ENCODE measurements around the gene CGN.
A peak's percentile ranks its signal among the peaks of the same experiment; 100 is the strongest.

Gene CGN

GRCh38 chr1:151472856-151473731, 38.1 kb upstream of the CGN start:
- H2BK120ac ChIP-seq (ENCODE audit: low read depth, low read length) = peak overlapping the region; percentile 83
- peaks cover 7% of the 10 kb centered on the region for H3K4me1 ChIP-seq (ENCODE audit: control insufficient read depth, insufficient read depth, low read depth, low read length)
- H3K27ac ChIP-seq (ENCODE audit: low read length, poor library complexity, severe bottlenecking) = no peak overlapping the region
- peak overlapping the region; percentile 42 to 80 for H3K4me3 ChIP-seq (ENCODE audit: insufficient read depth in 1 of 2, low read depth in 1 of 2, low read length in 2 of 2)
- peak overlapping the region in 1 of 2 experiments; percentile 41 for H3K14ac ChIP-seq (ENCODE audit: low read length in 2 of 2)
- H3K9me3 ChIP-seq (ENCODE audit: control insufficient read depth, low read length) = no peaks in the 10 kb centered on the region
- peak overlapping the region; percentile 86 for H2BK15ac ChIP-seq (ENCODE audit: low read depth, poor library complexity, severe bottlenecking)
- peak overlapping the region; percentile 91 for H3K9ac ChIP-seq (ENCODE audit: low read length)
- peak; percentile 61 for DNase-seq
- H2AK5ac ChIP-seq (ENCODE audit: low read length, severe bottlenecking) = no peak overlapping the region
- no peaks in the 10 kb centered on the region for H3K36me3 ChIP-seq (ENCODE audit: control insufficient read depth in 1 of 2, insufficient read depth in 2 of 2, low read depth in 1 of 2, low read length in 2 of 2)
- peak overlapping the region; percentile 14 for H4K91ac ChIP-seq (ENCODE audit: low read length)
- H4K8ac ChIP-seq (ENCODE audit: low read length) = peak overlapping the region; percentile 87
- no peak overlapping the region for H2BK12ac ChIP-seq (ENCODE audit: low read length in 2 of 2)
- peak overlapping the region; percentile 98 for H2AFZ ChIP-seq (ENCODE audit: low read depth, low read length)
- H3K23ac ChIP-seq (ENCODE audit: low read length in 2 of 2) = no peak overlapping the region
- H3K79me1 ChIP-seq (replicated peaks; ENCODE audit: low read length, poor library complexity, severe bottlenecking) = no peaks in the 10 kb centered on the region
- H3K27me3 ChIP-seq (ENCODE audit: control insufficient read depth in 1 of 2, insufficient read depth in 1 of 2, low read length in 2 of 2) = peaks cover 0 to under 1% of the 10 kb centered on the region in 2 experiments
- peak overlapping the region; percentile 60 to 82 for H3K4ac ChIP-seq (ENCODE audit: low read depth in 1 of 2, low read length in 2 of 2)
- 19% methylated on average over 31 of the region's 36 CpGs for WGBS
- peak overlapping the region; percentile 36 for H3K4me2 ChIP-seq (ENCODE audit: low read length, poor library complexity, severe bottlenecking)
- peak overlapping the region; percentile 70 to 77 for H3K18ac ChIP-seq (ENCODE audit: low read depth in 1 of 2, low read length in 2 of 2)
- no peak overlapping the region for H2BK5ac ChIP-seq (ENCODE audit: low read depth, low read length, poor library complexity, severe bottlenecking)

- Histone ChIP-seq H3K27ac (ENCODE audit: low read length, poor library complexity, severe bottlenecking) (no peak overlapping the region), H4K8ac (ENCODE audit: low read length) (no peak overlapping the region), H3K23ac (ENCODE audit: low read length in 2 of 2) (no peak overlapping the region), H4K91ac (ENCODE audit: low read length) (no peak overlapping the region), H2AK5ac (ENCODE audit: low read length, severe bottlenecking) (no peak overlapping the region), H3K4me3 (ENCODE audit: insufficient read depth in 1 of 2, low read depth in 1 of 2, low read length in 2 of 2) (no peak overlapping the region), H3K36me3 (ENCODE audit: control insufficient read depth in 1 of 2, insufficient read depth in 2 of 2, low read depth in 1 of 2, low read length in 2 of 2) (no peaks in the 10 kb centered on the region), H3K18ac (ENCODE audit: low read depth in 1 of 2, low read length in 2 of 2) (no peak overlapping the region), H2BK15ac (ENCODE audit: low read depth, poor library complexity, severe bottlenecking) (no peak overlapping the region), H2BK120ac (ENCODE audit: low read depth, low read length) (no peak overlapping the region), H2BK12ac (ENCODE audit: low read length in 2 of 2) (no peak overlapping the region), H3K27me3 (ENCODE audit: control insufficient read depth in 1 of 2, insufficient read depth in 1 of 2, low read length in 2 of 2) (peaks cover 0 to 4% of the 10 kb centered on the region in 2 experiments), H3K4me2 (ENCODE audit: low read length, poor library complexity, severe bottlenecking) (no peak overlapping the region), H3K14ac (ENCODE audit: low read length in 2 of 2) (no peak overlapping the region), H3K9me3 (ENCODE audit: control insufficient read depth, low read length) (no peaks in the 10 kb centered on the region), H3K9ac (ENCODE audit: low read length) (no peak overlapping the region), H2BK5ac (ENCODE audit: low read depth, low read length, poor library complexity, severe bottlenecking) (no peak overlapping the region), H2AFZ (ENCODE audit: low read depth, low read length) (no peak overlapping the region), H3K4ac (ENCODE audit: low read depth in 1 of 2, low read length in 2 of 2) (no peak overlapping the region), H3K4me1 (ENCODE audit: control insufficient read depth, insufficient read depth, low read depth, low read length) (peaks cover 7% of the 10 kb centered on the region), H3K79me1 (replicated peaks; ENCODE audit: low read length, poor library complexity, severe bottlenecking) (no peaks in the 10 kb centered on the region)
- WGBS = 93% methylated on average over 3 of the region's 3 CpGs
- DNase-seq = no peak
Measured at GRCh38 chr1:151474745-151475144, 36.4 kb upstream of the CGN start.

GRCh38 chr1:151475175-151475574, 36.0 kb upstream of the CGN start:
- DNase-seq = no peak
- Histone ChIP-seq H3K4me3 (ENCODE audit: insufficient read depth in 1 of 2, low read depth in 1 of 2, low read length in 2 of 2) (no peak overlapping the region), H3K36me3 (ENCODE audit: control insufficient read depth in 1 of 2, insufficient read depth in 2 of 2, low read depth in 1 of 2, low read length in 2 of 2) (no peaks in the 10 kb centered on the region), H3K23ac (ENCODE audit: low read length in 2 of 2) (no peak overlapping the region), H3K79me1 (replicated peaks; ENCODE audit: low read length, poor library complexity, severe bottlenecking) (no peaks in the 10 kb centered on the region), H3K14ac (ENCODE audit: low read length in 2 of 2) (no peak overlapping the region), H4K8ac (ENCODE audit: low read length) (no peak overlapping the region), H2AFZ (ENCODE audit: low read depth, low read length) (no peak overlapping the region), H3K9me3 (ENCODE audit: control insufficient read depth, low read length) (no peaks in the 10 kb centered on the region), H3K4ac (ENCODE audit: low read depth in 1 of 2, low read length in 2 of 2) (no peak overlapping the region), H4K91ac (ENCODE audit: low read length) (no peak overlapping the region), H3K4me2 (ENCODE audit: low read length, poor library complexity, severe bottlenecking) (no peak overlapping the region), H2BK5ac (ENCODE audit: low read depth, low read length, poor library complexity, severe bottlenecking) (no peak overlapping the region), H2BK15ac (ENCODE audit: low read depth, poor library complexity, severe bottlenecking) (no peak overlapping the region), H2AK5ac (ENCODE audit: low read length, severe bottlenecking) (no peak overlapping the region), H2BK12ac (ENCODE audit: low read length in 2 of 2) (no peak overlapping the region), H3K9ac (ENCODE audit: low read length) (no peak overlapping the region), H3K27me3 (ENCODE audit: control insufficient read depth in 1 of 2, insufficient read depth in 1 of 2, low read length in 2 of 2) (peaks cover 0 to 4% of the 10 kb centered on the region in 2 experiments), H2BK120ac (ENCODE audit: low read depth, low read length) (no peak overlapping the region), H3K27ac (ENCODE audit: low read length, poor library complexity, severe bottlenecking) (no peak overlapping the region), H3K4me1 (ENCODE audit: control insufficient read depth, insufficient read depth, low read depth, low read length) (peaks cover 7% of the 10 kb centered on the region), H3K18ac (ENCODE audit: low read depth in 1 of 2, low read length in 2 of 2) (no peak overlapping the region)
- 86% methylated on average over 1 of the region's 1 CpG for WGBS

GRCh38 chr1:151476083-151476482, 35.1 kb upstream of the CGN start:
- H3K79me1 ChIP-seq (replicated peaks; ENCODE audit: low read length, poor library complexity, severe bottlenecking) = no peaks in the 10 kb centered on the region
- H2BK120ac ChIP-seq (ENCODE audit: low read depth, low read length) = no peak overlapping the region
- H2BK15ac ChIP-seq (ENCODE audit: low read depth, poor library complexity, severe bottlenecking) = no peak overlapping the region
- H3K18ac ChIP-seq (ENCODE audit: low read depth in 1 of 2, low read length in 2 of 2) = no peak overlapping the region
- H4K8ac ChIP-seq (ENCODE audit: low read length) = no peak overlapping the region
- no peak overlapping the region for H2AK5ac ChIP-seq (ENCODE audit: low read length, severe bottlenecking)
- no peak overlapping the region for H4K91ac ChIP-seq (ENCODE audit: low read length)
- H3K4me3 ChIP-seq (ENCODE audit: insufficient read depth in 1 of 2, low read depth in 1 of 2, low read length in 2 of 2) = no peak overlapping the region
- no peak overlapping the region for H3K4ac ChIP-seq (ENCODE audit: low read depth in 1 of 2, low read length in 2 of 2)
- no peak overlapping the region for H2BK5ac ChIP-seq (ENCODE audit: low read depth, low read length, poor library complexity, severe bottlenecking)
- no peak overlapping the region for H3K9ac ChIP-seq (ENCODE audit: low read length)
- peaks cover 0 to 4% of the 10 kb centered on the region in 2 experiments for H3K27me3 ChIP-seq (ENCODE audit: control insufficient read depth in 1 of 2, insufficient read depth in 1 of 2, low read length in 2 of 2)
- no peak overlapping the region for H3K27ac ChIP-seq (ENCODE audit: low read length, poor library complexity, severe bottlenecking)
- WGBS = 88% methylated on average over 5 of the region's 6 CpGs
- no peak overlapping the region for H2AFZ ChIP-seq (ENCODE audit: low read depth, low read length)
- peaks cover 7% of the 10 kb centered on the region for H3K4me1 ChIP-seq (ENCODE audit: control insufficient read depth, insufficient read depth, low read depth, low read length)
- no peak overlapping the region for H2BK12ac ChIP-seq (ENCODE audit: low read length in 2 of 2)
- H3K23ac ChIP-seq (ENCODE audit: low read length in 2 of 2) = no peak overlapping the region
- H3K9me3 ChIP-seq (ENCODE audit: control insufficient read depth, low read length) = no peaks in the 10 kb centered on the region
- H3K14ac ChIP-seq (ENCODE audit: low read length in 2 of 2) = no peak overlapping the region
- H3K4me2 ChIP-seq (ENCODE audit: low read length, poor library complexity, severe bottlenecking) = no peak overlapping the region
- no peaks in the 10 kb centered on the region for H3K36me3 ChIP-seq (ENCODE audit: control insufficient read depth in 1 of 2, insufficient read depth in 2 of 2, low read depth in 1 of 2, low read length in 2 of 2)
- no peak for DNase-seq

Measured in mesenchymal stem cell (in vitro differentiated cells and primary cell).